SW480 (cell line): ENCODE data around the gene STPG3.
"Not testable (repeated sequence)": the region's sequence is repeated elsewhere in the genome, so short reads cannot be mapped to it uniquely, and the experiment has no call there.

Source experiments
- DNase-seq: peaks from one replicate; pipeline ENCODE4 v3.0.0-alpha.2; 2016; ENCODE audit warnings: low spot score

Gene STPG3

DNA sequence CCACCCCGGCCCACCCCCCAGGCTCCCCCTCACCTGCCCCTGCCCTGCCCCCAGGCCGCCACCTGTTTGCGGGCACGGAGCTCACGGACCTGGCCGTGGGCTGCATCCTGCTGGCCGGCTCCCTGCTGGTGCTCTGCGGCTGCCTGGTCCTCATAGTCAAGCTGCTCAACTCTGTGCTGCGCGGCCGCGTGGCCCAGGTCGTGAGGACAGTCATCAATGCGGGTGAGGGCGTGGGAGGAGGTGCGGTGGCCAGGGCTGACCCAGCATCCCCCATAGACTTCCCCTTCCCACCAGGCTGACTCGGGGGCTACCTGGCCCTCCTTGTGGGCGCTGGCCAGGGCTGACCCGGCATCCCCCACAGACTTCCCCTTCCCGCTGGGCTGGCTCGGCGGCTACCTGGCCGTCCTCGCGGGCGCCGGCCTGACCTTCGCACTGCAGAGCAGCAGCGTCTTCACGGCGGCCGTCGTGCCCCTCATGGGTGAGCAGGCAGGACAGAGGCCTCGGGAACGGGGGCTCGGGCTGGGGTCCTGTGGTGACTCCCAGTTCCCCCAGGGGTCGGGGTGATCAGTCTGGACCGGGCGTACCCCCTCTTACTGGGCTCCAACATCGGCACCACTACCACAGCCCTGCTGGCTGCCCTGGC, 16.9 kb upstream of the STPG3 start:
- no peak for DNase-seq

DNA sequence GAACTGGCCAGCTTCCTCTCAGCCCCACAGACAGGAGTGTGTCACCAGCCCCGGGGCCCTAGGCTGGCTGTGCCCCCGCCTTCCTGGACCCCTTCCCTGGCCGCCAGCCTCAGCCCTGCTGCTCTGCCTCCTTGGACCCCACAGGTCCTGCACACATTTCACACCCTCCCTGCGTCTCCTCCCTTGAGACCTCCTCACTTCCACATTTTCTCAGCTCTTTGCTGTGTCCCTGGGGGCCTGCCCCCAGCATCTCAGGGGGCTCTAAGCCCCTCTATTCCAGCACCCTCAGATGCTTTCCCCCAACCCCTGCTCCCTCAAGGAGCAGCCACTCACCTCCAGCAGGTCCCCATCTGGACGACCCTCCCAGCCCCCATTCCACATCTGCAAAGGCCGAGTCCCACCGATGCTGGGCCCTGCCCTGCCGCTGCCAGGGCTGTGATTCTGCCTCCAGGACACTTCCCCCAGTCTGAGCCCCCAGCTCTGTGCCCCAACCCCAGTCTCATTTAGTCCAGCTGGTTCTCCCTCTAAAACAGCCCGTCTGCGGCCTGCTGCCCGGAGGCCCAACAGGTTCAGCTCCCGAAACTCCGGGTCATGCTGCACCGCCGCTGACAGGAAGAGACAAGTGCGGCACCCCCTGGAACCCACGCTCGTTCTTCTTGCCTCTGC, 16.2 kb upstream of the STPG3 start:
- no peak for DNase-seq

DNA sequence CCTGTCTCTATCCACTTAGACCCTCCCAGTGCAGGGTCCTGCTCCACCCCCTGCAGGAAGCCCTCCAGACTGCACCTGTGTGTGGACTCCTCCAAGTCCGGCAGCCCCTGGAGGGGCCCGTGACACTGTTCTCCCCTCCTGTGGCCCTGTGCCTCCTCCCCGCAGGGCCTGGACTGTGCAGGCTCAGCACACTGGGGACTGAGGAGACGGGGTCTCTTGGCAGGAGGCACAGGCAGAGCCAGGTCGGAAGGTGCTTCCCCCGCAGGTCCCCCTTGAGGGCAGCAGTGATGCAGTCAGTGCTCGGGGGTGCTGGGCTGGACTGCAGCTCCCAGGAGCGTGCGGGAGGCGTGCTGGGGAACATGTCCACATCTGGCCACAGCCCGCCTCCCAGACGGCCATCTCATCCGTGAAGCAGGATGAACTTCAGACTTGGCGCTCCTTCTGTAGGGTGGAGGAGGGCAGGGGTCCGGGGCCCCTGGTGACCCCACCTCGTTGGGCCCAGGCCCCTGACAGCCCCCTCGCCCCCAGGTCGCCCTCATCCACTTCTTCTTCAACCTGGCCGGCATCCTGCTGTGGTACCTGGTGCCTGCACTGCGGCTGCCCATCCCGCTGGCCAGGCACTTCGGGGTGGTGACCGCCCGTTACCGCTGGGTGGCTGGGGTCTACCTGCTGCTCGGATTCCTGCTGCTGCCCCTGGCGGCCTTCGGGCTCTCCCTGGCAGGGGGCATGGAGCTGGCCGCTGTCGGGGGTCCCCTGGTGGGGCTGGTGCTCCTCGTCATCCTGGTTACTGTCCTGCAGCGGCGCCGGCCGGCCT, 15.5 kb upstream of the STPG3 start:
- DNase-seq, result no peak

DNA sequence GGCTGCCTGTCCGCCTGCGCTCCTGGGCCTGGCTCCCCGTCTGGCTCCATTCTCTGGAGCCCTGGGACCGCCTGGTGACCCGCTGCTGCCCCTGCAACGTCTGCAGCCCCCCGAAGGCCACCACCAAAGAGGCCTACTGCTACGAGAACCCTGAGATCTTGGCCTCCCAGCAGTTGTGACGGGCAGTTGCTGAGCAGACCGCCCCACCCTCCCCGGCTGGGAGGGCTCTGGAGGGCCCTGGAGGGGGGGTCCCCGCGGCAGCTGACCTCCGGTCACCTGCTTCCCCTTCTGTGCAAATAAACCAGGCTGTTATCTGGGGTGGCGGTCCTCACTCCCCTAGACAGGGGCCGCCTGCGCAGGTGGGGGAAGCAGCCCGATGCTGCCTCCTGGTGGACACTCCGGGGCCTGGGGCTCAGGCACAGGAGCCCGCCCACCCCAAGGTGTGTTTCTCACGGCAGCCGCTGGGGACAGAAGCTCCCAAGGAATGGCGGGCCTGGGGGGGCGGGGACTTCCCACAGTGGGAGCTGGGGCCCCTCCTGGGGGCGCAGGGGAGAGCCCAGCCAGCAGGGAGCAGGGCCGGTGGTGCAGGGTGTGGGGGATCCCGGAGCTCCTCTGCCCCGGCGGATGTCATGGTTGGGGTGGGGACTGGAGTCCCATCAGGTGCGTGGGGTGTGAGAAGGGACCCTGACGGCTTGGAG, 14.7 kb upstream of the STPG3 start:
- DNase-seq, result peak; percentile 71

DNA sequence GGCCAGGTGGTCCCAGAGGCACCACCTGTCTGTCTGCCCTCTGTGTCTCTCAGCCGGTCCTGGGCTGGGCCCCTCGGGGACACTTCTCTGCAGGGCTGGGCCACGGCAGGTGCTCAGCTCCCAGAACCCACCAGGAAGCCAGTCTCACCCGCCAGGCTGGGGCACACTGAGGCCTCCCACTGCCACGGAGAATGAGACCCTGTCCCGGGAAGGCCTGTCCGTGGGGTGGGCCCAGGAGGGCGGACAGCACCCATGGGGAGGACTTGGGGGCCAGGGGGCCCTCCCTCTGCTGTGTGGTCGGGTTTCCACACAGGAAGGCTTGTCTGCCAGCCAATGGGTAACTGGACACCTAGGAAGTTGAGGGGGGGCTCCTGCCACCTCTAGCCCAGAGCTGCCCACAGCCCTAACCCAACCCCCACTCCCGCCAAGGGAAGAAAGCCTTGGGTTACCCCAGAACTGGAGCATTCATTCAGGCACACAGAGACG, 14.1 kb upstream of the STPG3 start:
- DNase-seq, result no peak

DNA sequence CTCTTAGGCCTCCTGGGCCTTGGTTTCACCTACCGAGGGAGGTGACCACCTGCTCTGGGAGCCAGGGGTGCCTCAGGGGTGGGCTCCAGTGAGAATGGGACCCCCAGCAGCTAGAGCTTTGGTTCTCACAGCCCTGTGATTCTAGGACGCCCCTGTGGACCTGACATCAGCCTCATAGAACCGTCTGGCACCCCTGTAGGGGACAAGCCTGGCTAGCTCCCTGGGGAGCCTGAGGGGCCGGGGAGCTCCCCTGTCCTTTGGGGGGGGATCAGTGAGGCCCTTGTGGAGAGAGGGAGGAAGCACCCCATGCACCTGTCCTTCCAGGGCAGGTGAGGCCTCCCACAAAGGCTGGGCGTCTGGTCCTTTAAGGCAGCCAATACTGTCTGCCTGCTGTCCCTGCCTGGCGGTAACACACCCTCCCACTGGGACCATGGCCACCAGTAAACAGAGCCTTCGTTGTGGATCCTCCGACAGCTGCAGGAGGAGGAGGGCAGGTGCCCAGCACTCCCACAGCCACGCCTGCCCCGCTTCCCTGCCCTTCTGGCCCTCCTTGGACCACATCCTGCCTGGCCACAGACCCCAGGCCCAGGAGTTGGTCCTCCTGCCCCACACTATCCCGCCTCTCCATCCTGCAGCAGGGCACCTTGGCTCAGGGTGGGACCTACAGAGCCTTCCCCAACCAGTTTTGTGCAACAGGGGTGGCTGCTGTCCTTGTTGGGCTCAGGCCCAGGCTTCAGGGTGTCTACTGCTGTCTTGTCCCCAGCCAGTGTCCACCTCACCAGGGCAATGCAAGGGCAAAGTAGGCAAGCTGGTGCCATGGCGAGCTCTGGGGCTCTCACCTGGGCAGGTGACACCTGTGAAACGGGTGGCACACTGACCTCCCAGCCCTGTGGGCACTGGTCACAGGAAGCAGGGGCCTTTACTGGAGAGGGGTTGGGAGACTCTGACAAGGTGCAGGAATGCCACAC, 13.0 kb upstream of the STPG3 start:
- peak; percentile 76 for DNase-seq

DNA sequence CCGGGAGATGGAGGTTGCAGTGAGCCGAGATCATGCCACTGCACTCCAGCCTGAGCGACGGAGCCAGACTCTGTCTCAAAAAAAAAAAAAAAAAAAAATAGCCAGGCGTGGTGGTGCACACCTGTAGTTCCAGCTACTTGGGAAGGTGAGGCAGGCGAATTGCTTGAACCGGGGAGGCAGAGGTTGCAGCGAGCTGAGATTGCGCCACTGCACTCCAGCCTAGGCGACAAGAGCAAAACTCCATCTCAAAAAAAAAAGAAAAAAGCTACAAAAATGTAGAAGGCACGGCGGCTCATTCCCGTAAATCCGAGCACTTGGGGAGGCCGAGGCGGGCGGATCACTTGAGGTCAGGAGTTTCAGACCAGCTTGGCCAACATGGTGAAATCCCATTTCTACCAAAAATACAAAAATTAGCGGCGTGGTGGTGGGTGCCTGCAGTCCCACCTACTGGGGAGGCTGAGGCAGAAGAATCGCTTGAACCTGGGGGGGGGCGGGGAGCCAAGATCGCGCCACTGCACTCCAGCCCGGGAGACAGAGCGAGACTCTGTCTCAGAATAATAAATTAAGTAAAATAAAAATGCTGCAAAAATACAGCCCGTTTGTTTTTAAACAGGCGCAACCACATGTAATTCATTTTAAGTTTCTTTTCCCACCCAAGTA, 11.4 kb upstream of the STPG3 start:
- not testable (repeated sequence) for DNase-seq

DNA sequence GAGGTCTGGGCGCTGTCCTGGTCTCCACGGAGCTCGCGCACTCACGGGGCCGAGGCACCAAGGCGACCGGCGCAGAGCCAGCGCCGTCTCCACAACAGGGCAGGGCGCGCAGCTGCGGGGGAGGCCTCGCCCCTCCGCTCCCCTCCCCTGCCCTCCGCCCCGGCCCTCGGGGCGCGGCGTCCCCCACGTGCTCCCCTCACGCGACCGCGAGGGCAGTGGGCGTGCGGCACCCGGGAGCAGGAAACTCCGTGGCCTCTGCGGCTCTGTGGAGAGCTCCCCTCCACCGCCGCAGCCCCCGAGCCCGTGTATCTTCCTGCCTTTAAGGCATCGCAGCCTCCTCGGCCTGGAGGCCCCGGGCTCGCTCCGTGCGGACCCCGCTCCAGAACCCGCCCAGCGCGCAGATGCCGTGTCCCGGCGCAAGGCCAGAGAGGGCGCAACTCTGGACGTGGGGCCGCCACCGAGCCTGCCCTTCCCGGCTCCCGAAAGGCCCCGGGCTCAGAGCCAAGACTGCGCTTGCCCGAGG, 10.7 kb upstream of the STPG3 start:
- peak; percentile 68 for DNase-seq

DNA sequence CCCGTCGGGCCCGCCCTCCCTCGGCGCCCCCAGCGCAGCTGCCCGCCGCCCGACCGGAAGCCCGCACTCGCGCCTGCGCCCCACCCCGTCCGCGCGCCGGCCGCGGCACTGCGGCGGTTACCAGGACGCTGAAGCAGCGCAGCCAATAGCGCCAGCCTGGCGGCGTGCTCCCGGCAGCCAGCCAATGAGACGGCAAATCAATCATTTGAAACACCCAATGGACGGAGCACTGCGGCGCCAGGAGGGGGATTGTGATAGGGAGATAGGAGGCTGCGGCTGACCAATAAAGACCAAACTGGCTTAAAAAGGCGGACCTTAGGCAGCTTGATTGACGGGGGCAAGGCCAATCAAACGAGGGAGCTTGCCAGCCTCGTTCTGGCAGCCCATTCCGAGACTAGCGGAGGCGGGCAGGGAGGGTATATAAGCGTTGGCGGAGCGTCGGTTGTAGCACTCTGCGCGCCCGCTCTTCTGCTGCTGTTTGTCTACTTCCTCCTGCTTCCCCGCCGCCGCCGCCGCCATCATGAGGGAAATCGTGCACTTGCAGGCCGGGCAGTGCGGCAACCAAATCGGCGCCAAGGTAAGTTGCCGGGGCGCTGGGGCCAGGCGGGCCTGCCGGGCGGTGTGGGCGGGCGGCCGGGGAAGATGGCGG, 10.1 kb upstream of the STPG3 start, which contains the start of gene TUBB4B:
Gene TUBB4B, plus strand, starts transcription at position 447 of the 649 bp plus-strand sequence. Its CDS starts 74 bp downstream, at position 521.
- peak; percentile 100 for DNase-seq

DNA sequence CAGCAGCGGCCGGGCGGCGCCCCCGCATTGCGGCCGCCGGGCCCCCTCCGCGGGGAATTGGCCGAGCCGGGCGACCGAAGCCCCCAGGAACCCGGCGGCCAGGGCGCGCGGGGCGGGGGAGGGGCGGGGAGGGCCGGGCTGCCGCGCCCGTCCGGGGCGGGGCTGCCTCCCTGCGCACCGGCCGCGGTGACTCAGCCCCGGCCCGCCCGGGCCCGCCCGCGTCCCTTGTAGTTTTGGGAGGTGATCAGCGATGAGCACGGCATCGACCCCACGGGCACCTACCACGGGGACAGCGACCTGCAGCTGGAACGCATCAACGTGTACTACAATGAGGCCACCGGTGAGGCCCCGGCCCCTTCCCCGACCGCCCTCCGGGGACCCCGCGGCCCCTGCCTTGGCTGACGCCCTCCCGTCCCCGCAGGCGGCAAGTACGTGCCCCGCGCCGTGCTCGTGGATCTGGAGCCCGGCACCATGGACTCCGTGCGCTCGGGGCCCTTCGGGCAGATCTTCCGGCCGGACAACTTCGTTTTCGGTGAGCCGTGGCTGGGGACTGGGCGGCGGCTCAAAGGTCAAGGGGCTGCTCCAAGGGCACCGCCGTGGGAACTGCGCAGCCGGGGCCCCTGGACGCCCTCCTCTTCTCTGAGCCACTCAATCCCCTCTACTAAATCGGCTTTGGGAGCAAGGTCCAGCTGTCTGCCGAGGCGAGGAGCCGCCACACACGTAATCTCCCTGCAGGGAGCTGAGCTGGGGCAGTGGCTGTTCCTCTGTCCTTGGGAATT, 9.4 kb upstream of the STPG3 start:
- no peak for DNase-seq

DNA sequence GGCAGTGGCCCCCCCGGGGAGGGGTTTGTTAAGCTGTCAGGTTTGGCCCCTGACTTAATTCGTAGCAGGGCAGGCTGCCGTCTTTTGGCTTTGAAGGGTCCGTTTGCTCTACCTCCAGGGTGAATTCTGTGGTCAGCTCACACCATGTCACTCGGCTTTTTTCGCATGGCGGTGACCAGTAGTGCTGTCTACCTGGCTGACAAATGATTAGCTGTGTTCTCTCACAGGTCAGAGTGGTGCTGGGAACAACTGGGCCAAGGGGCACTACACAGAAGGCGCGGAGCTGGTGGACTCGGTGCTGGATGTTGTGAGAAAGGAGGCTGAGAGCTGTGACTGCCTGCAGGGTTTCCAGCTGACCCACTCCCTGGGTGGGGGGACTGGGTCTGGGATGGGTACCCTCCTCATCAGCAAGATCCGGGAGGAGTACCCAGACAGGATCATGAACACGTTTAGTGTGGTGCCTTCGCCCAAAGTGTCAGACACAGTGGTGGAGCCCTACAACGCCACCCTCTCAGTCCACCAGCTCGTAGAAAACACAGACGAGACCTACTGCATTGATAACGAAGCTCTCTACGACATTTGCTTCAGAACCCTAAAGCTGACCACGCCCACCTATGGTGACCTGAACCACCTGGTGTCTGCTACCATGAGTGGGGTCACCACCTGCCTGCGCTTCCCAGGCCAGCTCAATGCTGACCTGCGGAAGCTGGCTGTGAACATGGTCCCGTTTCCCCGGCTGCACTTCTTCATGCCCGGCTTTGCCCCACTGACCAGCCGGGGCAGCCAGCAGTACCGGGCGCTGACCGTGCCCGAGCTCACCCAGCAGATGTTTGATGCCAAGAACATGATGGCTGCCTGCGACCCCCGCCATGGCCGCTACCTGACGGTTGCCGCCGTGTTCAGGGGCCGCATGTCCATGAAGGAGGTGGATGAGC, 8.6 kb upstream of the STPG3 start:
- no peak for DNase-seq

DNA sequence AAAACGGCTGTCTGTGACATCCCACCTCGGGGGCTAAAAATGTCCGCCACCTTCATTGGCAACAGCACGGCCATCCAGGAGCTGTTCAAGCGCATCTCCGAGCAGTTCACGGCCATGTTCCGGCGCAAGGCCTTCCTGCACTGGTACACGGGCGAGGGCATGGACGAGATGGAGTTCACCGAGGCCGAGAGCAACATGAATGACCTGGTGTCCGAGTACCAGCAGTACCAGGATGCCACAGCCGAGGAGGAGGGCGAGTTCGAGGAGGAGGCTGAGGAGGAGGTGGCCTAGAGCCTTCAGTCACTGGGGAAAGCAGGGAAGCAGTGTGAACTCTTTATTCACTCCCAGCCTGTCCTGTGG, 7.8 kb upstream of the STPG3 start:
- not testable (repeated sequence) for DNase-seq

DNA sequence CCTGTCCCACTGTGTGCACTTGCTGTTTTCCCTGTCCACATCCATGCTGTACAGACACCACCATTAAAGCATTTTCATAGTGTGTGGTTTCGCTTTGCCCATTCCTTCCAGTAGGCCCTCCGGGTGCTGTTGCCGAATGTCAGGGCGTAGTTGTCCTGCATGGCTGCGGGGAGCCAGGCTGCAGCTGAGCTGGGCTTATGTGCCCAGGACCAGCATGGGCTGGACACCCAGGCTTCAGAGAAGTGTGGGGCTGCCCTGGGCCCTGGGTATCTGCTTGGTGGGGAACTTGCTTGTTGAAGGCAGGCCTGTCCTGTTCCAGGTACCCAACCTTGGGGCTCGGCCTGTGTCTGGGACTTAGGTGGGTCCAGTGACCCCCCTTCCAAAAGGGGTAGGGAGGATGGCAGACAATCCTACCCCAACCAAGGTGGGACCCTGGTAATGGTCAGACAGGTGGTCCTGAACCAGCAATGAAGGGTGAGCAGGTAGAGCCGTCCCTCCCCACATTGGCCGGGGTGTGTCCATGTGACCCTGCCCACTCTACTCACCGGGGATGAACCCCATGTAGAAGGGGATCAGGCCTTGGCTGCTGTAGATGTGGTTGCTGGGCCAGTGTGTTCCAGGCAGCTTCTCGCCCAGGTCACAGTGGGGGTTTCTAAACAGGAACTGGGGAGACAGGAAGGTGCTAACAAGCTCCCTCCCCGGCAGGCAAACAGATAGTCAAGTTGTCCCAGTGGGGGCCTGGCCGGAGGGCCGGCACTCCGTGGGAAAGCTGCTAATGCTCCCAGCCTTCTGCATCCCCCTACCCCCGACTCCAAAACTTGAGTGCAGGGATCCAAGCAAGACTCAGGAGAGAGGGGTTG, 7.2 kb upstream of the STPG3 start:
- no peak for DNase-seq

DNA sequence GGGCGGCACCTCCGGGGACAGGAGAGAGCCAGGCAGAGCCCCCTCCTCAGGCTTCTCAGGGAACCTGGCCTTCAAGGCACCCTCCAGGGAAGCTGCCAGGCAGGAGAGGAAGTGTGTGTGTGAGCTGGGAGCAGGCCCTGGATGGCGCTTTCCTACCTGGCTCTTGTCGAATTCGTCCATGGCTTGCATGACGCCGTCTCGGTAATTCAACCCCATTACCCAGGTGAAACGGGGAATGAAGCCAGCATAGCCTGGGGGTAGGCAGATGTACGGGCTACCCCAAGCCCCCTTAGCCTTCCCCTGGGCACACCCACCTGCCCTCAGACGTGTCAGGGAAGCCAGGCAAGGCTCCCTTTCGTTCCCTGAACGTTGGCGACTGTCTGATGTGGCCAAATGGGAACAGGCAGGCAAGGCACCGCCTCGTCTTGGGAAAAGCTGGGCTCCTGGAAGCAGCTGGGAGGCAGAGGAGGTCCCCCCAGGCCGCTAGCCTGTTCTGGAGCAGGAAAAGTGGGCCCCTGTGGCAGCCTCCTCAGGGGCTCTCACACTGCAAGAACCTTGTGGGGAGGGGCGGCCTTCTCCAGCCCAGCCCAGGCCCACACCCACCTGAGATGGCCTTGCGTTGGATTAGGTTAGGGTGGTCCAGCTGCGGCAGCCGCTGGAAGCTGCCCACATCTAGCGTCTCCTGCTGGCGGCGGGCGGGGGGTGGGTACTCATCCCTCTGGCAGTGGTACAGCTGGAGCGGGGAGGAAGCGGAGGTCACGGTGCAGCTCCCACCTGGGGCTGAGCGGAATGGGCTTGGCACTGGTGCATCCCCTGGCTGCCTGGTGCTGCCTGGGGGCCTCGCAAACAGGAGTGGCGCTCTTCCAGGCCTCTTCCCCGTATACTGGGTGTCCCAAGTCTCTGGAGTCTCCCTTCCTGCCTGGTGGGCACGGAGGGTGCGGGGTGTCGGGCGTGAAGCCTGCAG, 6.3 kb upstream of the STPG3 start:
- no peak for DNase-seq
